Activated CD4-positive, alpha-beta T cell treated with anti-CD3 and anti-CD28 coated beads for 1 hour (primary cell): ENCODE data around the gene FAM193B.
"Not testable (repeated sequence)": the region's sequence is repeated elsewhere in the genome, so short reads cannot be mapped to it uniquely, and the experiment has no call there.

Source experiments
- DNase-seq: peaks from one replicate; pipeline ENCODE4 v3.0.0-alpha.2; 2020

Gene FAM193B

GRCh38 chr5:177575488-177575887 is 21.1 kb upstream of the FAM193B start:
- no peak for DNase-seq

DNA sequence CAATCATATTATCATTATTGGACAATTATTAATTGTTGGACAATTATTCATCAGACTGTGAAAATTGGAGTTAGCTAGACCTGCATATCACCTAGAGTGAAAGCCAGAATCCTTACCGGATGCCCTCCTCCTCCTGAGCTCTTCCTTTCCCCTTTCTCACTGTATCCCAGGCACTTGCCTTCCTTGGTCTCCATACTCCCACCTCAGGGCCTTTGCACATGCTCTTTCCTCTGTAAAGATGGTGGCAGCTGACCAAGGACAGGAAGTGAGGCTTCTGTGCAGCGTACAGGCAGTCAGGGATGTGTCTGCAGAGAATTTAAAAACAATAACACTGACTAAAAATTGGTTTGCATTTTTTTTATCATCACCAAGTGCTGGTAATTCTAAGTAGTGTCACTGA is 15.5 kb upstream of the FAM193B start:
- no peak for DNase-seq

- DNase-seq: no peak
These were observed 14.0 kb upstream of the FAM193B start for GRCh38 chr5:177568326-177568725.

DNA sequence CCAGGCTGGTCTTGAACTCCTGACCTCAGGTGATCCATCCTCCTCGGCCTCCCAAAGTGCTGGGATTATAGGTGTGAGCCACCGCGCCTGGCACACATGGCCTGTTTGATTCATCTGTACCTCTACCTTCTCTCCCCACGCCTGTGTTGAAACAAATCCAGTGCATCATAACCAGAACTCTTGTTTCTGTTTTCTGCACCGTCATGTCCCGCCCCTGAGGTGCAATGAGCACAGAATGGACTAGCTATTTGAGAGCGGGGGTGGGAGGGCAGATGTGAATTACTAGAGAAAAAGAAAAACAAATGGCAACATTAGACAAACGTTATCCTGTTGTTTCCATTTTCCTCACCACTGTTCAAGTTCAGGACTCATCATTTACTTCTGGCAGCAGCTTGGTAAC is 10.7 kb upstream of the FAM193B start:
- DNase-seq: no peak

DNA sequence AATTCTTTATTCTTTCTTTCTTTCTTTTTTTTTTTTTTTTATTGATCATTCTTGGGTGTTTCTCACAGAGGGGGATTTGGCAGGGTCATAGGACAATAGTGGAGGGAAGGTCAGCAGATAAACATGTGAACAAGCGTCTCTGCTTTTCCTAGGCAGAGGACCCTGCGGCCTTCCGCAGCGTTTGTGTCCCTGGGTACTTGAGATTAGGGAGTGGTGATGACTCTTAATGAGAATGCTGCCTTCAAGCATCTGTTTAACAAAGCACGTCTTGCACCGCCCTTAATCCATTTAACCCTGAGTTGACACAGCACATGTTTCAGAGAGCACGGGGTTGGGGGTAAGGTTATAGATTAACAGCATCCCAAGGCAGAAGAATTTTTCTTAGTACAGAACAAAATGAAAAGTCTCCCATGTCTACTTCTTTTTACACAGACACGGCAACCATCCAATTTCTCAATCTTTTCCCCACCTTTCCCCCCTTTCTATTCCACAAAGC is 5.1 kb upstream of the FAM193B start:
- not testable (repeated sequence) for DNase-seq

GRCh38 chr5:177557796-177558195 is 3.4 kb upstream of the FAM193B start:
- no peak for DNase-seq

DNA sequence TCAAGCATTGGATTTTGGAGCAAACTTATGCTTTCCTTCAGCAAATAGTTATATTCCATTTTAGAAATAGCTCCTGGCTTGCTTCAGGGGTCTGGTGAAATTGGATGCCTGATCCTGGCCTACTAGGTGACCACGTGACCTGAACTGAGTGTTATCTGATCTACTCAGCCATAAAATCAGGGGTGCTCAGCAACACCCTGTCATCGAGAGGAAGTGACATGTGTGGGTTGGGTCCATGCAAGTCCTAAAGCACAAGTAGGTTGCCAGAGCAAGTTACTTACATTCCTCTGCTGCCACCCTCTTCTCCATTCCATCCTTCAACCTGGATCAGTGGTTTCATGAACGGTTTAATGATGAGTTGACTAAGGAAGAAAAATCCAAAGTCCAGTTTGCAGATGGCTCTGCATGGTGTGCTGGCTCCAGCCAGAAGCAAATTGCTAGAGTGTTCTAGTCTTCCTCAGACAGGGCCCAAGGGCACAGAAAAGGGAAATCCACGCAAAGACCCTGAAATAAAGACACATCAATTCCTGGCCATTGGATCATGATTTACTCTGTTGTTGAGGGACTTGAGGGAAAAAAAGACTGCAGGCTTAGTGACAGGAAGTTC is 2.8 kb upstream of the FAM193B start:
- DNase-seq: no peak

GRCh38 chr5:177555665-177556064 is 1.3 kb upstream of the FAM193B start:
- DNase-seq: no peak

DNA sequence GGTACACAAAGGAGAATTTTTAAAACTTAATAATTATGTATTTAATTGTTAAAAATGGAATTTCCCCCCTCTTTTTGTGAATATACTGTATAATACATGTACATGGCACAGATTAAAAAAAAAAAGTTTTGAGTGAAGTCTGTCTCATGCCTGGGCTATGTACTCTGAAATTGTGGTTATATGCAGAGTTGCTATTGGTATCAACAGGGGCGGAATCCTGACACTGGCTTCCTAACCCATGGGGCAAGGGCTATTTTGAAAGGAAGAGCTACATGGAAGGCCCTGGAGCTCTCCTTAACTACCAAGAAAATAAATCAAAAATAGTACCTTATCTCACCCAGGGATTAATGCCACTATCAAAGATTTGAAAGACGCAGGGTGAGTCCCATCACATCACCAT is 865 bp upstream of the FAM193B start:
- no peak for DNase-seq

DNA sequence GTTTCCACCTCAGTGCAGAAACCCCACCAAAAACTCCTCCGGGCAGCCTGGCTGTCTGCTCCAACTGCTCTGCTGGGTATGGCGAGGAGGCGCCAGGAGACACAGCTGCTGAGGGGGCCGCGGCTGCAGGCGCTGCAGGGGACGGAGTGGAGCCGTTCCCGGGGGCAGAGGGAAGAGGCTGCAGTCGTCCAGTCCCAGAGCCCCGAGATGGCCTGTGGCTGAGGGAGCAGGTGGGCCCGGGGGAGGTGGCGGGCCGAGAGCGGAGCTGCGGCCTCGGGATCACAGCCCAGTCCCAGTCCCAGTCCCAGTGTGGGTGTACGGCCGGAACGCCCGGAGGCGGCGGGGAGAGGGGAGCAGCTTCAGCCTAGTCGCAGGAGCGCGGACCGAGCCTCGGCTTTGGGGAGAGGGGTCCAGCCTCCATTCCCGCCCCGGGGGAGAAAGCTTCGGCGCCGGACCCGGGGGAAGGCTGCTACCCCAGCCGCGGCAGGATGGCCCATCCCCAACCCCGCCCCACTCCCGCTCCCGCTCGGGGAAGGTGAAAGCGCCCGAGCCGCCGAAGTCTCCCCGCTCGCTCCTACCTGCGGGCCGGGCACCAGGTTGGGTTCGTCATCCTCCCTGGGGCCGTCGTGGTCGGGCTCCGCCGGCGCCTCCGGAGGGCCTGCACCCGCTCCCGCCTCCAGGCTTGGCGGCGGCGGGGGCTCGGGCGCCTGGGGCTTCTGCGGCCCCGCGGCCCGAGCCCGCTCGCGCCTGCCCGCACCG is 513 bp downstream of the FAM193B start:
- DNase-seq: peak; percentile 19

- DNase-seq: no peak
These were observed 1.4 kb downstream of the FAM193B start for GRCh38 chr5:177552839-177553455.

- DNase-seq: no peak
These were observed 4.2 kb downstream of the FAM193B start for GRCh38 chr5:177550122-177550521.

DNA sequence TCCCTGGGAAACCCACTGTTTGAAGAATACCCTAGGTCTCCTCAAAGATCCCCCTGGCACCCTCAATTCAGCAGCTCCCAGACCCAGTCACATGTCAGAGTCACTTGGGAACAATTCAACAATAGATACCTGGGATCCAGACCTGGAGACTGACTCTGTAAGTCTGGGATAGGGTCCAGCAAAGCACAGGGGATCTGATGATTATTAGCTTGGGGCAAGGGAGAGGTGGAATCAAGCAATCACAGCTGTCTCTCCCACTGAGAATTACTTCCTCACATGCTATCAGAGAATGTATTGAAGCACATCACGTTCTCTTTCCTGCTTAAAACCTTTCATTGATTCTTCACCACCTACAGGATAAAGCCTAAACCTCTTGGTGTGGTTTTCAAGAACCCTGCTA is 5.9 kb downstream of the FAM193B start:
- DNase-seq: no peak

DNA sequence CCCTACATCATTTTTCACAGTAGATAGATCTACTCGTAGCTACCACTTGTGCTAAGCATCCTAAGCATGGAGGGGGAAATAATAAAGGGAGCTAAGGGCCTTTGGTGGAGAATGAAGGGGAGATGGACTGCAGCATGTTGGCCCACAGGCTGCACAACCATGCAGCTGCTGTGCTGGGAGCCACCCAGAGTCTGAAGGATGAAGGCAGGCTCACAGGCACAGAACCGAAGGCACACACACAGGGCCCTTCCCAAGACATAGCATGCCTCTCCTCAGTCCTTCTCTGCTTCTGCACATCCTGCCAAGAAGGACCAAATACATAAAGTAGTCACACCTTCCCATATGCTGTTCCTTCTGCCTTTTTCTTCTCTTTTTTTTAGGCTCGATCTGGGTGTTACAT is 6.6 kb downstream of the FAM193B start:
- DNase-seq: no peak

DNA sequence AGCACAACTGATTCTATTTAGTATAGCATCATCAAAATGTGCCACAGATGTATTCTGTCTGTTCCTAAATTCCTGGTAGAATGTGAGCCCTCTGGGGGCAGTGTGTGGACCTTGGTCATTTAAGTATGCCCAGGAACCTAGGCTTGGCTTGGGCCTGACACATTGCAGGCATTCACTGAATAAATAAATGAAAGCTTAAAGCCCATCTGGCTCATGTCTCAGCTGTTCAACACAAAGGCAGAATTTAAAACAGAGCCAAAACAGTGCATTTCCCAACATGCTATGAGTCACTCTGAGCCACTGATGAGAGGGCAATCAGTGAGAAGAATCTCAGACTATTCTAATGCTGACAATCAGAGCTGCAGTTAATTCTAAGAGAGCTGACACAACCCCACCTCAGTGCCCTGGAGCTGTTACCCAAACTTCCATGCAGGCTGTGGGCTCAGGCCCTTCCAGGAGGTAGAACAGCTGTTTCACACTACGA is 8.1 kb downstream of the FAM193B start:
- DNase-seq: no peak

GRCh38 chr5:177545487-177546257 is 8.7 kb downstream of the FAM193B start:
- DNase-seq: no peak

GRCh38 chr5:177542816-177543465 is 11.4 kb downstream of the FAM193B start:
- DNase-seq: no peak

DNA sequence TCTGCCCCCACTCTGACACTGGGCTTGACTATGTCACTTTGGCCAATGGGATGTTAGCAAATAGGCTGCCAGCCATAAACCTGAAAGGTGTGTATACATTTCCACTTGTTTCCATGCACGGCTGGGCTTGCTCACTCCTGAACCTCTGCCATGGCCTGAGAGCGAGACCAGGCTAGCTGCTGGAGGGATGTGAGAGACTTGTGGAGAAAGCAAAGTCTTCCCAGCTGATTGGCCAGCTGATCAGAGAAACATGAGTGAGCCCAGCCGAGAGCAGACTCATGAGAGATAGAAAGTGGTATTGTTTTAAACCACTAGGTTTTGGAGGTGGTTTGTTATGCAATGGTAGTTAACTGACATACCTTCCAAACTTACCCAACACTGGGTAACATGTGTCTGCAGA is 13.9 kb downstream of the FAM193B start:
- no peak for DNase-seq

DNA sequence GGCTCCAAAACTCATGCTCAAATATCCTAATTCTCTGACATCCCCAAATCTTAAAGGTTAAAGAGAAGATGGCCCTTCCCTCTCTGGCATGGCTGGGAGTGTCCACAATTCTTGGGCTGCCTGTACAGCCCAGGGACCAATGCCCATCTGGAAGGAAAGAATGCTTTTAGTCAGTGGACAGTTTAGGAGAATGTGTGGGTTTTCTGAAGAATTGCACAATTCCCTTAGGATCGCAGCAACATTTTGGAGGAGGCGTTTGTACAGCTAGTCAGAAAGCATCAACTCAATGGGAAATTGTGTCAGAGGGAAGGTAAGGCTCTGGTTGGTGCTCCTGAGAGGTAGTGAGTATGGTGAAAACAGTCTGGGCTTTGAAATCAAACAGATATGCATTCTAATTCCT is 15.0 kb downstream of the FAM193B start:
- no peak for DNase-seq

GRCh38 chr5:177538876-177539275 is 15.5 kb downstream of the FAM193B start:
- no peak for DNase-seq

DNA sequence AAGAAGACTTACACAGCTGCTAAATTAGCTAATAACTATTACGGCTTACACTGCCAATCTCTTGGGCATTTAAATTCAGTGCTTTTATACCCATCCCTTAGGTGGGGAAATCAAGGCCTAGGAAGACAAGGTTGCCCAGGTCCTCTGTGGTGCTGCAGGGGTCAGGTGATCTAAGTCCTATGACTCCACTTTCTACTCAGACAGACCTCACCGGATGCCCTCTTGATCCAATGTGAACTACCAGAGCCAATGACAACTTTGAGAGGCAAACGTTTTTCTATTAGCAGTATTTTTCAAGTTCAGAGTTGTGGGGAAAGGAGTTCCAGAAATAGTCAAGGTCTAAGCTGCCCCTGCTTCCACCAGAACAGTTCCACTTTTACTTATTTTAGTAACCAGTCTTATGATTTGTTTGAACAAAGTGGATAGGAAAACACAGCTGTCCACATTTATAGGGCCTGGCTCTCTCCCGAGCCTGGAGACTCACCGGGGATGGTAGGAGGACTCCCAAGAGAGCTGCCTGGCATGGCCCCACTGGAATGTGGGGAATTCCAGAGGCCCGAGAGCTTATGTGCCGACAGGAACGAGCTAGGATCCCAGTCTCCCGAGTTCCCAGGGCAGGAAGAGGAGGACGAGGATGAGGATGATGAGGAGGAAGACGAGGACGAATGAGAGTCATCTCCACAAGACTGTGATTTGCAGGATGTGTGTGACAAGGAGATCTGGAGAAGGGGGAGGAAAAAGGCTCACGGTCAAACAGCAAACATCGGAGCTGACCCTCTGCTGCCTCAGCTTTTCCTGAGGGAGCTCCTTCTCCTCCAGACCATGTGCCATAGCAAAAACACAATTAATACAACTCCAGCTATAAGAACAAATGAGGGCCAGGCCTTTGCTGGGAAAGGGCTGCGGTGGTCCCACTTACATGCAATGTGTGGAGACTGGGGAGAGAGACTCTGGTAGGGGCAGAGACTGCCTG is 16.7 kb downstream of the FAM193B start:
- no peak for DNase-seq
